GM12878 (cell line): ENCODE results near the gene ADSL.

Experiments used
- CHD1 ChIP-seq: IDR thresholded peaks from 2 replicates; pipeline ENCODE4 v1.6.1; 2012; ENCODE audit warnings: low read depth, low read length, improper control_type of control experiment
- CHD4 ChIP-seq: fragments of 200-600 bp; sonication (generic); IDR thresholded peaks from 2 replicates; pipeline ENCODE4 v1.6.1; 2016; ENCODE audit warnings: mild to moderate bottlenecking
- EP300 ChIP-seq, 2 experiments: fragments of 150-350 bp in 1 of 2; IDR thresholded peaks; 2 replicates each; pipeline ENCODE4 v1.6.1; 2011 to 2012; ENCODE audit warnings: low read depth in 2 of 2, low read length in 2 of 2, borderline replicate concordance in 1 of 2, improper control_type of control experiment in 1 of 2, inconsistent platforms in 1 of 2; ENCODE audit not compliant: control insufficient read depth in 1 of 2
- ETV6 ChIP-seq, 2 experiments: fragments of 450-650 bp in 1 of 2; IDR thresholded peaks in 1 of 2; conservative IDR thresholded peaks in 1 of 2; 2 replicates each; pipeline ENCODE4 v1.6.1; 2014; ENCODE audit warnings: antibody characterized with exemption in 1 of 2, borderline replicate concordance in 1 of 2, low read depth in 1 of 2, mild to moderate bottlenecking in 1 of 2, moderate library complexity in 1 of 2
- EZH2 ChIP-seq: IDR thresholded peaks from 2 replicates; pipeline ENCODE4 v1.6.1; 2012; ENCODE audit warnings: low read depth, mild to moderate bottlenecking, control low read depth, inconsistent platforms, low read length, borderline replicate concordance; ENCODE audit not compliant: control insufficient read depth
- JUND ChIP-seq: IDR thresholded peaks from 2 replicates; pipeline ENCODE4 v1.6.1; 2012; ENCODE audit warnings: low read depth, mild to moderate bottlenecking, low read length, improper control_type of control experiment, moderate library complexity
- MYC ChIP-seq: IDR thresholded peaks from 2 replicates; pipeline ENCODE4 v1.6.1; 2011; ENCODE audit warnings: mild to moderate bottlenecking, low read length, moderate library complexity, inconsistent platforms; ENCODE audit not compliant: insufficient read depth, insufficient replicate concordance, insufficient read length, severe bottlenecking
- ZNF274 ChIP-seq: IDR thresholded peaks from one replicate; pipeline ENCODE4 v1.8.0; 2011; ENCODE audit not compliant: insufficient read length, insufficient read depth
- TF ChIP-seq, protein P1 (sequence below), 3 experiments: IDR thresholded peaks in 2 of 3; conservative IDR thresholded peaks in 1 of 3; 2 replicates each; pipeline ENCODE4 v1.5.1; 2011; ENCODE audit warnings: low read depth in 3 of 3, low read length in 3 of 3, mild to moderate bottlenecking in 3 of 3, control low read depth in 2 of 3, moderate library complexity in 2 of 3, inconsistent platforms in 1 of 3, mixed read lengths in 1 of 3; ENCODE audit not compliant: control insufficient read depth in 2 of 3, insufficient read depth in 1 of 3; ENCODE audit errors: extremely low read depth in 1 of 3

GRCh38 chr22:40409613-40410113 is 63.4 kb downstream of the ADSL start:
- TF ChIP-seq EP300 (IDR thresholded peaks at IDR 0.05; ENCODE audit: borderline replicate concordance in 1 of 2, control insufficient read depth in 1 of 2, low read depth in 2 of 2, low read length in 2 of 2) = no peak
- no peak for TF ChIP-seq EZH2
- no peak for TF ChIP-seq CHD4
- TF ChIP-seq JUND = no peak
- TF ChIP-seq ETV6 (conservative IDR thresholded peaks at IDR 0.05 in 1 of 2, IDR thresholded peaks at IDR 0.05 in 1 of 2; ENCODE audit: borderline replicate concordance in 1 of 2, low read depth in 1 of 2) = no peak
- TF ChIP-seq MYC = no peak
- TF ChIP-seq, protein P1, sequence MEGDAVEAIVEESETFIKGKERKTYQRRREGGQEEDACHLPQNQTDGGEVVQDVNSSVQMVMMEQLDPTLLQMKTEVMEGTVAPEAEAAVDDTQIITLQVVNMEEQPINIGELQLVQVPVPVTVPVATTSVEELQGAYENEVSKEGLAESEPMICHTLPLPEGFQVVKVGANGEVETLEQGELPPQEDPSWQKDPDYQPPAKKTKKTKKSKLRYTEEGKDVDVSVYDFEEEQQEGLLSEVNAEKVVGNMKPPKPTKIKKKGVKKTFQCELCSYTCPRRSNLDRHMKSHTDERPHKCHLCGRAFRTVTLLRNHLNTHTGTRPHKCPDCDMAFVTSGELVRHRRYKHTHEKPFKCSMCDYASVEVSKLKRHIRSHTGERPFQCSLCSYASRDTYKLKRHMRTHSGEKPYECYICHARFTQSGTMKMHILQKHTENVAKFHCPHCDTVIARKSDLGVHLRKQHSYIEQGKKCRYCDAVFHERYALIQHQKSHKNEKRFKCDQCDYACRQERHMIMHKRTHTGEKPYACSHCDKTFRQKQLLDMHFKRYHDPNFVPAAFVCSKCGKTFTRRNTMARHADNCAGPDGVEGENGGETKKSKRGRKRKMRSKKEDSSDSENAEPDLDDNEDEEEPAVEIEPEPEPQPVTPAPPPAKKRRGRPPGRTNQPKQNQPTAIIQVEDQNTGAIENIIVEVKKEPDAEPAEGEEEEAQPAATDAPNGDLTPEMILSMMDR (IDR thresholded peaks at IDR 0.05 in 2 of 3, conservative IDR thresholded peaks at IDR 0.05 in 1 of 3; ENCODE audit: control insufficient read depth in 2 of 3, extremely low read depth in 1 of 3, insufficient read depth in 1 of 3, low read depth in 3 of 3, low read length in 3 of 3) = no peak
- TF ChIP-seq CHD1 = no peak
- no peak for TF ChIP-seq ZNF274
